Karpas-422 (cell line): ENCODE measurements around the gene FAM98C. TPM values are rescaled to one million over a fixed set of nuclear protein-coding genes. Genes with fewer than 3 reads are reported as not detected.
A peak's percentile ranks its signal among the peaks of the same experiment; 100 is the strongest.

Source experiments
- DNase-seq: peaks from one replicate; pipeline ENCODE4 v3.0.0-alpha.2; 2015
- H2AFZ ChIP-seq: fragments of 200-600 bp; sonication (generic); 2 replicates; pipeline ENCODE4 v1.6.1; 2014; ENCODE audit warnings: antibody characterized with exemption, low read length, mixed read lengths
- H3K27ac ChIP-seq: fragments of 200-600 bp; sonication (generic); 2 replicates; pipeline ENCODE4 v1.5.1; 2014; ENCODE audit warnings: mild to moderate bottlenecking, low read length, moderate library complexity
- H3K27me3 ChIP-seq: fragments of 200-600 bp; sonication (generic); 2 replicates; pipeline ENCODE4 v1.6.1; 2014; ENCODE audit warnings: low read length, mixed read lengths
- H3K36me3 ChIP-seq: fragments of 200-600 bp; sonication (generic); 2 replicates; pipeline ENCODE4 v1.6.1; 2014; ENCODE audit warnings: low read length, mixed read lengths; ENCODE audit not compliant: insufficient read depth
- H3K4me1 ChIP-seq: fragments of 200-600 bp; sonication (generic); 2 replicates; pipeline ENCODE4 v1.6.1; 2014; ENCODE audit warnings: mild to moderate bottlenecking, low read length, mixed read lengths
- H3K4me2 ChIP-seq: fragments of 200-600 bp; sonication (generic); 2 replicates; pipeline ENCODE4 v1.6.1; 2014; ENCODE audit warnings: low read length, low read depth, mild to moderate bottlenecking; ENCODE audit not compliant: poor library complexity, severe bottlenecking
- H3K4me3 ChIP-seq: fragments of 200-600 bp; sonication (generic); 2 replicates; pipeline ENCODE4 v1.5.1; 2014; ENCODE audit warnings: mild to moderate bottlenecking, antibody characterized with exemption, low read length, mixed read lengths
- H3K79me2 ChIP-seq: fragments of 200-600 bp; sonication (generic); 2 replicates; pipeline ENCODE4 v1.6.1; 2014; ENCODE audit warnings: mild to moderate bottlenecking, low read length, mixed read lengths
- H3K9ac ChIP-seq: fragments of 200-600 bp; sonication (generic); 2 replicates; pipeline ENCODE4 v1.6.0; 2014; ENCODE audit warnings: low read length
- H3K9me2 ChIP-seq: fragments of 200-600 bp; sonication (generic), shearing (Covaris generic); replicated peaks from 2 replicates; pipeline ENCODE4 v1.6.0; 2014; ENCODE audit warnings: mild to moderate bottlenecking, low read length, moderate library complexity; ENCODE audit not compliant: insufficient read depth
- H3K9me3 ChIP-seq: fragments of 300-700, 200-600 bp; sonication (generic); 2 replicates; pipeline ENCODE4 v1.6.1; 2014; ENCODE audit warnings: low read length, mixed read lengths
- H4K20me1 ChIP-seq: fragments of 200-600 bp; sonication (generic); 2 replicates; pipeline ENCODE4 v1.6.1; 2014; ENCODE audit warnings: mild to moderate bottlenecking, antibody characterized with exemption, low read length, low read depth; ENCODE audit not compliant: insufficient read depth
- total RNA-seq: library from RNA; depleted of rRNA; stranded (reverse); fragments of >200 nt; shearing (Covaris generic); gene quantifications from 2 replicates; pipeline ENCODE4 v1.2.3, GENCODE V29; 2014; ENCODE audit warnings: low replicate concordance

Gene FAM98C
- total RNA-seq, 1 experiment from 2014 or later, result 21.4 TPM

- no peaks in the 10 kb centered on the region for H4K20me1 ChIP-seq
- no peaks in the 10 kb centered on the region for H3K9me2 ChIP-seq
- no peak within 1 kb of the TSS for H3K27ac ChIP-seq
- peak within 1 kb of the TSS; percentile 52 for H3K4me2 ChIP-seq
- H3K36me3 ChIP-seq, result no peaks in the 10 kb centered on the region
- peaks cover 11% of the 10 kb centered on the region for H3K4me1 ChIP-seq
- no peaks in the 10 kb centered on the region for H3K79me2 ChIP-seq
- H2AFZ ChIP-seq, result no peak within 1 kb of the TSS
- H3K27me3 ChIP-seq, result no peaks in the 10 kb centered on the region
- DNase-seq, result no peak
- H3K9ac ChIP-seq, result no peak within 1 kb of the TSS
- no peaks in the 10 kb centered on the region for H3K9me3 ChIP-seq
- H3K4me3 ChIP-seq, result peak within 1 kb of the TSS; percentile 47
Measured at GRCh38 chr19:38388349-38389100, 14.4 kb upstream of the FAM98C start, which contains the start of gene SPRED3. Gene SPRED3 (plus strand): TSS chr19:38388697. CDS start chr19:38390303, 1,606 bp downstream.

- H3K9me2 ChIP-seq, result no peaks in the 10 kb centered on the region
- H3K4me2 ChIP-seq, result no peak overlapping the region
- no peaks in the 10 kb centered on the region for H3K27me3 ChIP-seq
- DNase-seq, result no peak
- H3K4me1 ChIP-seq, result peaks cover 11% of the 10 kb centered on the region
- no peak overlapping the region for H3K27ac ChIP-seq
- no peaks in the 10 kb centered on the region for H3K36me3 ChIP-seq
- H3K9me3 ChIP-seq, result no peaks in the 10 kb centered on the region
- H3K4me3 ChIP-seq, result no peak overlapping the region
- no peaks in the 10 kb centered on the region for H4K20me1 ChIP-seq
- no peak overlapping the region for H2AFZ ChIP-seq
- H3K79me2 ChIP-seq, result no peaks in the 10 kb centered on the region
- no peak overlapping the region for H3K9ac ChIP-seq
Measured at GRCh38 chr19:38389101-38389925, 13.6 kb upstream of the FAM98C start.

GRCh38 chr19:38389957-38390924, 12.7 kb upstream of the FAM98C start:
- no peak overlapping the region for H3K4me3 ChIP-seq
- no peaks in the 10 kb centered on the region for H3K36me3 ChIP-seq
- no peaks in the 10 kb centered on the region for H3K79me2 ChIP-seq
- no peaks in the 10 kb centered on the region for H3K9me3 ChIP-seq
- no peak overlapping the region for H3K4me2 ChIP-seq
- no peaks in the 10 kb centered on the region for H4K20me1 ChIP-seq
- DNase-seq, result no peak
- peaks cover 11% of the 10 kb centered on the region for H3K4me1 ChIP-seq
- no peaks in the 10 kb centered on the region for H3K9me2 ChIP-seq
- H3K9ac ChIP-seq, result no peak overlapping the region
- H3K27me3 ChIP-seq, result no peaks in the 10 kb centered on the region
- no peak overlapping the region for H3K27ac ChIP-seq
- H2AFZ ChIP-seq, result no peak overlapping the region

GRCh38 chr19:38391911-38392464, 10.9 kb upstream of the FAM98C start:
- Histone ChIP-seq H3K36me3 (no peaks in the 10 kb centered on the region), H3K4me1 (peaks cover 11% of the 10 kb centered on the region), H4K20me1 (no peaks in the 10 kb centered on the region), H3K9me3 (no peaks in the 10 kb centered on the region), H3K79me2 (no peaks in the 10 kb centered on the region), H3K9me2 (no peaks in the 10 kb centered on the region), H3K27me3 (no peaks in the 10 kb centered on the region), H3K27ac (no peak overlapping the region), H3K4me3 (no peak overlapping the region), H2AFZ (no peak overlapping the region), H3K4me2 (no peak overlapping the region), H3K9ac (no peak overlapping the region)
- no peak for DNase-seq

GRCh38 chr19:38392707-38393308, 10.1 kb upstream of the FAM98C start:
- Histone ChIP-seq H3K4me2 (no peak overlapping the region), H3K9me3 (no peaks in the 10 kb centered on the region), H3K4me3 (no peak overlapping the region), H3K27ac (no peak overlapping the region), H3K36me3 (no peaks in the 10 kb centered on the region), H3K27me3 (no peaks in the 10 kb centered on the region), H3K79me2 (no peaks in the 10 kb centered on the region), H4K20me1 (no peaks in the 10 kb centered on the region), H2AFZ (no peak overlapping the region), H3K9ac (no peak overlapping the region), H3K4me1 (peaks cover 4% of the 10 kb centered on the region), H3K9me2 (no peaks in the 10 kb centered on the region)
- no peak for DNase-seq

- Histone ChIP-seq H3K9me3 (no peaks in the 10 kb centered on the region), H3K4me1 (no peaks in the 10 kb centered on the region), H4K20me1 (no peaks in the 10 kb centered on the region), H3K79me2 (no peaks in the 10 kb centered on the region), H3K4me3 (no peak overlapping the region), H3K4me2 (no peak overlapping the region), H3K36me3 (no peaks in the 10 kb centered on the region), H2AFZ (no peak overlapping the region), H3K9ac (no peak overlapping the region), H3K9me2 (no peaks in the 10 kb centered on the region), H3K27me3 (no peaks in the 10 kb centered on the region), H3K27ac (no peak overlapping the region)
- no peak for DNase-seq
Measured at GRCh38 chr19:38394488-38394887, 8.4 kb upstream of the FAM98C start.

- Histone ChIP-seq H3K9ac (no peak overlapping the region), H3K27me3 (no peaks in the 10 kb centered on the region), H3K4me2 (no peak overlapping the region), H3K36me3 (no peaks in the 10 kb centered on the region), H3K9me2 (no peaks in the 10 kb centered on the region), H3K4me1 (no peaks in the 10 kb centered on the region), H2AFZ (no peak overlapping the region), H3K27ac (no peak overlapping the region), H3K9me3 (no peaks in the 10 kb centered on the region), H3K4me3 (no peak overlapping the region), H4K20me1 (no peaks in the 10 kb centered on the region), H3K79me2 (no peaks in the 10 kb centered on the region)
- DNase-seq, result no peak
Measured at GRCh38 chr19:38395381-38396114, 7.3 kb upstream of the FAM98C start.
